Muscle layer of colon (tissue), 2 donors: ENCODE measurements around the gene SLC25A22.
A peak's percentile ranks its signal among the peaks of the same experiment; 100 is the strongest.

Experiments
- H3K27ac ChIP-seq: one replicate; pipeline ENCODE4 v1.7.0; 2013; ENCODE audit warnings: low read depth, mild to moderate bottlenecking, low read length, moderate library complexity
- H3K27me3 ChIP-seq, 2 donors: one replicate each; pipeline ENCODE4 v1.7.0; 2013; ENCODE audit warnings: low read length in 2 of 2, mild to moderate bottlenecking in 2 of 2; ENCODE audit not compliant: insufficient read depth in 2 of 2, control insufficient read depth in 1 of 2
- H3K36me3 ChIP-seq: one replicate; pipeline ENCODE4 v1.7.0; 2013; ENCODE audit warnings: mild to moderate bottlenecking, low read length; ENCODE audit not compliant: insufficient read depth
- H3K4me1 ChIP-seq: one replicate; pipeline ENCODE4 v1.7.0; 2013; ENCODE audit warnings: mild to moderate bottlenecking, low read length; ENCODE audit not compliant: insufficient read depth
- H3K4me3 ChIP-seq, 2 donors: one replicate each; pipeline ENCODE4 v1.7.0; 2013; ENCODE audit warnings: low read length in 2 of 2, low read depth in 1 of 2, mild to moderate bottlenecking in 1 of 2, moderate library complexity in 1 of 2
- H3K9ac ChIP-seq: one replicate; pipeline ENCODE4 v1.7.0; 2013; ENCODE audit warnings: low read length
- H3K9me3 ChIP-seq: one replicate; pipeline ENCODE4 v1.7.0; 2013; ENCODE audit warnings: mild to moderate bottlenecking, low read length
- donor health status: abdominal sarcoma.
- donor health status: Adenocarcinoma of cecum.

The SLC25A22 gene

DNA sequence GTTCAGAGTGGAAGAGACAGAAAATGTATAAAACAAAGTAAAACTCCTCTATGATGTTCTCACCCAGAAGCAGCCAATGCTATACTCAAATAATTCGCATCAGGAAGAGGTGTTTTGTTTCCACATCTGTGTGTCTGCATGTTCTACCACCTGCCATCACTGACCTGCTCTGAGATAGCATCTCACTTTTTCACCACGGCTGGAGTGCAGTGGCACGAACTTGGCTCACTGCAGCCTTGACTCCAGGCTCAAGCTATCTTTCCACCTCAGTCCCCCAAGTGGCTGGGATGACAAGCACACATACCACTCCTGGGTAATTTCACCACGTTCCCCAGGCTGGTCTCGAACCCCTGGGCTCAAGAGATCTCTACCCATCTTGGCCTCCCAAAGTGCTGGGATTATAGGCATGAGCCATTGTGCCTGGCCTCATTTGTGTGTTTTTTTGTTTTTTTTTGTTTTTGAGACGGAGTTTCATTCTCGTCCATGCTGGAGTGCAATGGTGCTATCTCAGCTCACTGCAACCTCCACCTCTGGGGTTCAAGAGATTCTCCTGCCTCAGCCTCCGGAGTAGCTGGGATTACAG lies 36.5 kb downstream of the SLC25A22 start:
- H3K9me3 ChIP-seq, result no peaks in the 10 kb centered on the region
- peaks cover 61% of the 10 kb centered on the region for H3K36me3 ChIP-seq
- no peak overlapping the region for H3K4me3 ChIP-seq
- no peak overlapping the region for H3K9ac ChIP-seq
- no peak overlapping the region for H3K27ac ChIP-seq
- no peaks in the 10 kb centered on the region for H3K27me3 ChIP-seq
- H3K4me1 ChIP-seq, result no peaks in the 10 kb centered on the region

DNA sequence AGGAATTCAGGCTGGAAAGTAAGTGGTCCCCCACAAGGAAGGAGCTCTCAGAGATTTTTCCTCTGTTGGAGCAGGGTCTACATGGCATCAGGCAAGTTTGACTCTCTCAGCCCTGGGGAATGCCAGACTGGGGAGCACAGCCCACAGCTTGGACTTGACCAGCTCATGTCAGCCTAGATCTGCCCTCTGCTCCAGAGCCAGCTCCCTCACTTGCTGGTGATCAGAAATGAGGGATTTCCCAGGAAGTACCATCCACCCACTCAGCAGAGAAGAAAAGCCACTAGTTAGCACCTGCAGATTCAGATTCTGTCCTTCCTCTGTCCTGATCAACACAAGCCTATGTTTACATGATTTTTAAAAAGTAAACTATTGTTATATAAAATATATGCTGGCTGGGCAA lies 37.8 kb downstream of the SLC25A22 start:
- H3K27me3 ChIP-seq, result no peaks in the 10 kb centered on the region
- peaks cover 59% of the 10 kb centered on the region for H3K36me3 ChIP-seq
- no peak overlapping the region for H3K9ac ChIP-seq
- no peaks in the 10 kb centered on the region for H3K9me3 ChIP-seq
- H3K27ac ChIP-seq, result no peak overlapping the region
- no peaks in the 10 kb centered on the region for H3K4me1 ChIP-seq
- no peak overlapping the region for H3K4me3 ChIP-seq

DNA sequence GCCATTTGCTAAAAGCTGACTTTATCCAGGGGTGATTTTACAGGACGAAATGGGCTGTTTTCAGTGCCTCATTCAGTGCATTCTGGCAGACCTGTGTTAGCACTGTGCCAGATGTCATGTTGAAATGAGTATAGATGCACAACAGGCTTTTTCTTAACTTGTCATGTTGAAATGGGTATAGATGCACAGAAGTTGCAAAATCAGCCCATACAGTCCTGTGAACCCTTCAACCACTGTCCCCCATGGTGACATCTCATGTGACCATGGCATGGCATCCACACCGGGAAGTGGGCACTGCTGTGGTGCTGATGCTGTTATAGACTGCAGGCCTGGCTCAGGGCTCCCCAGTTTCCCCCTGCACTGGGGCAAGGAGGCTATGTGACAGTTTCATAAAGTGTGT lies 48.4 kb downstream of the SLC25A22 start:
- Histone ChIP-seq H3K36me3 (no peaks in the 10 kb centered on the region), H3K9me3 (no peaks in the 10 kb centered on the region), H3K27ac (no peak overlapping the region), H3K4me1 (peaks cover 16% of the 10 kb centered on the region), H3K4me3 (no peak overlapping the region), H3K9ac (no peak overlapping the region), H3K27me3 (no peaks in the 10 kb centered on the region)

DNA sequence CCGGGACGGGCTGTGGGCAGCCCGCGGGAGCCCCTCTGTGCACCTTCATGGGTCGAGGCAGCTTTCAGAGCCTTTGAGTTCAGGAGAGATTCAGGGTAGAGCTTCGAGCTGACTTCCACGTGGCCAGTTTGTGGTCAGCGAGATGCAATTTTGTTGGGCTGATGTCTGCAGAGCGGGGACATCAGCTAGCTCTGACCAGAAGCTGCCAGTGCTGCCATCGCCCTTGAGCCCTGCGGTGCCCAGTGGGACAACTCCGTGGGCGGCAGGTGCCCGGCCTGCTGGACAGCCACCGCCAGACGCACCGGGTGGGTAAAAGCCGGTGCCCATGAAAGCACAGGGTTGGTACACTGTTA lies 50.1 kb downstream of the SLC25A22 start:
- Histone ChIP-seq H3K27me3 (no peaks in the 10 kb centered on the region), H3K9ac (no peak overlapping the region)

DNA sequence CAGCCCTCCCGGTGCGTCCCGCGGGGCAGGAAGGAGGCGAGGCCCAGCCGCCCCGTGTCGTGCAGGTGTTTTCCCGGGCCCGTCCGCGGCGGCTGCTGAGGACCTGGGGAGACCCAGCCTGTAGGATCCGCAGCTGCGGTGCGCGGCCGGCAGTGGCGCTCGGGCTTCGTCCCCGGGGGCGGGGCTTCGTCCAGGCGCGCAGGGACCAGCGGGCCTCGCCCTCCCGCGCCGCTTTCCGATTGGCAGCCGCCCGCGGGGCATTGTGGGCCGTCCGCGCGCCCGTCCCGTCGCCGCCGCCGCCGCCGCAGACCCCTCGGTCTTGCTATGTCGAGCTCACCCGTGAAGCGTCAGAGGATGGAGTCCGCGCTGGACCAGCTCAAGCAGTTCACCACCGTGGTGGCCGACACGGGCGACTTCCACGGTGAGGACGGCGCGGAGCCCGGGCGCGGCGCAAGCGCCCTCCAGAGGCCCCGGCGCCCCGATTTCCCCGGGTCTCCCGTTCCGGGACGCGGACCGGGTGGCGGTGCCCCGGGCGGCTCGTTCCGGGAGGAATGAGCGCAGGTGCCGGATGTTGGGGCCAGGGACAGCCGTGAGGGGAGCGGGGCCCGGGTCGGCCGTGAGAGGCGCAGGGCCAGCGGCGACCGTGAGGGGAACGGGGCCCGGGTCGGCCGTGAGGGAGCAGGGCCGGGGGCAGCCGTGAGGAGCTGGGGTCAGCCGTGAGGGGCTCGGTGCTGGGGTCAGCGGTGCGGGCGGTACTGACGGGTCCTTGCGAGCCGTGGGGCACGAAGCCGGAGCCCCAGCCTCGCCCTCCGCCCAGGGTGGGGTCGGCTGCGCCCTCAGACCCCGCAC lies 50.7 kb downstream of the SLC25A22 start, which contains the start of gene TALDO1:
TSS of gene TALDO1 (plus strand) at position 307 of the 849 bp plus-strand sequence. CDS start at position 325, 18 bp downstream.
- H3K27me3 ChIP-seq, result no peaks in the 10 kb centered on the region
- no peaks in the 10 kb centered on the region for H3K36me3 ChIP-seq
- H3K27ac ChIP-seq, result peak within 1 kb of the TSS; percentile 32
- no peaks in the 10 kb centered on the region for H3K9me3 ChIP-seq
- H3K4me1 ChIP-seq, result peaks cover 16% of the 10 kb centered on the region
- peak within 1 kb of the TSS; percentile 49 for H3K9ac ChIP-seq
- H3K4me3 ChIP-seq, result peak within 1 kb of the TSS; percentile 71 to 80

More for the DNA sequence above, 50.1 kb downstream of the SLC25A22 start:
- Histone ChIP-seq H3K4me3 (peak overlapping the region; percentile 71 to 80), H3K9me3 (no peaks in the 10 kb centered on the region), H3K4me1 (peaks cover 16% of the 10 kb centered on the region), H3K36me3 (no peaks in the 10 kb centered on the region), H3K27ac (peak overlapping the region; percentile 32)

DNA sequence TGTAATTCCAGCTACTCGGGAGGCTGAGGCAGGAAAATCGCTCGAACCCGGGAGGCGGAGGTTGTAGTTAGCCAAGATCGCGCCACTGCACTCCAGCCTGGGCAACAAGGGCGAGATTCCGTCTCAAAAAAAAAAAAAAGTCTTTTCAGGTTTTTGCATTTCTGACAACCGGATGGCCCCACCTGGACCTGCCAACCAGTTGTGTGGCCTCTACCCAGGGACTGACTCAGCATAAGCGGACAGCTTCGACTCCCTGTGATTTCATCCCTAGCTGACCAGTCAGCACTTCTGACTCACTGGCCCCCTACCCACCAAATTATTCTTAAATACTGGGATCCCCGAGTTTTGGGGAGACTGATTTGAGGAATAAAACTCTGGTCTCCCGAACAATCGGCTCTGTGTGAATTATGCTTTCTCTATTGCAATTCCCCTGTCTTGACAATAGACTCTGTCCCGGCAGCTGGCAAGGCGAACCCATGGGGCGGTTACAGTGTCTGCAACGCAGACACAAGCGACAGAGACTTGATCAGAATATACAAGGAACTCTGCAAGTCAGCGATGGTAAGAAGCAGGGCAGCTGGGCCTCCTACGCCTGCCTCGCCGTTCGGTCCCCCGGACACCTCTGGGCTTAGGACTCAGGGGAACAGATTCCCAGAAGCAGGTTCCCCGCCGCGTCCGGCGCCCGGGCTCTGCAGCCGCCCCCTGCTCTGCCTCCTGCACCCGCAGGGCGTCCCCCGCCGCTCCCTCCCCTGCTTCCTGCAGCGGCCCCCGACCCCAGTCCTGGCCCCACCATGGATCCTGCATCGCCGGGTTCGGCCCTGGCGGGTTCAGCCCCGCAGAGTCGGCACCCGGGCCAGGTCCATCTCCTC lies 51.6 kb downstream of the SLC25A22 start:
- Histone ChIP-seq H3K27me3 (no peaks in the 10 kb centered on the region), H3K27ac (peak overlapping the region; percentile 32), H3K4me1 (peaks cover 16% of the 10 kb centered on the region), H3K4me3 (peak overlapping the region; percentile 71 to 80), H3K9ac (peak overlapping the region; percentile 49), H3K36me3 (no peaks in the 10 kb centered on the region), H3K9me3 (no peaks in the 10 kb centered on the region)

DNA sequence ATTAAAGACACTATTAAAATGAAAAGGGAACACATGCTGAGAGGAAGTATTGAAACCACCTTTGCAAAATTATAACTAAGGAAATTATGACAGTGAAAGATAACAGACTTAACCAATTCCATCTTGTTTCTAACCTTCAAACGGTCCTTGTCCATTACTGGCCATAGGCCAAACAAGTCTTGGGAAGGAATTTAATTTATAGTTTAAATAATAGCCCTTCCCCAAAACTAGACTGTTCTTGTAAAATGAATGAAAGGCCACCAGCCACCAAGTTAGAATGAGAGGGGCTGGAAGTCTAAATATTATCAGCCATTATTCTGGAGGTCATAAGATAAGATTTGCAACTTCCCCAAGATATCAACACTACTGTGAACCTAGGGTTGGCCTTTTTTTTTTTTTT lies 52.7 kb downstream of the SLC25A22 start:
- Histone ChIP-seq H3K27me3 (no peaks in the 10 kb centered on the region), H3K4me3 (no peak overlapping the region), H3K9ac (no peak overlapping the region), H3K27ac (no peak overlapping the region), H3K9me3 (no peaks in the 10 kb centered on the region), H3K4me1 (peaks cover 16% of the 10 kb centered on the region), H3K36me3 (no peaks in the 10 kb centered on the region)

DNA sequence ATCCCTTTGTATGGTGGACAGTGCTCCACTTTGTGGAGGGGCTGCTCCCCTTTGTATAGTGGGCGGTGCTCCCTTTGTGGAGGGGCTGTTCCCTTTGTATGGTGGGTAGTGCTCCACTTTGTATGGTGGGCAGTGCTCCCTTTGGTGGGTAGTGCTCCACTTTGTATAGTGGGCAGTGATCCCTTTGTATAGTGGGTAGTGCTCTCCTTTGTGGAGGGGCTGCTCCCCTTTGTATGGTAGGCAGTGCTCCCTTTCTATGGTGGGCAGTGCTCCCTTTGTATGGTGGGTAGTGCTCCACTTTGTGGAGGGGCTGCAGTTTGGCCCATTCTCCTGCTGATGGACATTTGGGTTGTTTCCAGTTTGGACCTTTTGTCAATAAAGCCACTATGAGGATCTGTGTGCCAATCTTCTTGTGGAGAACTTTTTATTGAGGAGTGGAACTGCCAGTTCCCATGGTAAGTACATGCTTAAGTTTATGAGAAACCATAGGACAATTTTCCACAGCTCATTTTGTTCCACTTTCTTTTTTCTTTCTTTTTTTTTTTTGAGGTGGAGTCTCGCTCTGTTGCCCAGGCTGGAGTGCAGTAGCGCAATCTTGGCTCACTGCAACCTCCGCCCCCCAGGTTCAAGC lies 55.4 kb downstream of the SLC25A22 start:
- H3K4me3 ChIP-seq, result no peak overlapping the region
- no peaks in the 10 kb centered on the region for H3K9me3 ChIP-seq
- H3K36me3 ChIP-seq, result no peaks in the 10 kb centered on the region
- H3K27ac ChIP-seq, result no peak overlapping the region
- no peaks in the 10 kb centered on the region for H3K27me3 ChIP-seq
- H3K4me1 ChIP-seq, result peaks cover 6% of the 10 kb centered on the region
- no peak overlapping the region for H3K9ac ChIP-seq

DNA sequence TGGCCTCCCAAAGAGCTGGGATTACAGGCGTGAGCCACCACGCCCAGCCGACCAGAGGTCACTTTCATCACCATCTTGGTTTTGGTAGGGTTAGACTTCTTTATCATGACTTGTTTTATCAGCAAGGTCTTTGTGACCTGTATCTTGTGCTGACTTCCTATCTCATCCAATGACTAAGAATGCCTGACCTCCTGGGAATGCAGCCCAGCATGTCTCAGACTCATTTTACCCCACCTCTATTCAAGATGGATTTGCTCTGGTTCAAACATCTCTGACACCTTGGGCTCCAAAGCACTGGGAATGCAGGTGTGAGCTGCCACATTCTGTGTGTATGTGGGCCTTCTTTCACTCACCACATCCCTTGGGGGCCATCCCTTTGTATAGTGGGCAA lies 55.9 kb downstream of the SLC25A22 start:
- H3K36me3 ChIP-seq, result no peaks in the 10 kb centered on the region
- no peak overlapping the region for H3K9ac ChIP-seq
- H3K4me1 ChIP-seq, result peaks cover 6% of the 10 kb centered on the region
- no peaks in the 10 kb centered on the region for H3K27me3 ChIP-seq
- no peak overlapping the region for H3K27ac ChIP-seq
- no peak overlapping the region for H3K4me3 ChIP-seq
- H3K9me3 ChIP-seq, result no peaks in the 10 kb centered on the region
